CD14-positive monocyte (primary cell): ENCODE results near the gene ZSCAN32. TPM values are rescaled to one million over a fixed set of nuclear protein-coding genes. Genes with fewer than 3 reads are reported as not detected.

Experiments used
- DNase-seq, 3 donors: peaks; one replicate each; pipeline ENCODE4 v3.0.0-alpha.2; 2011 to 2022
- H2AFZ ChIP-seq: 2 replicates; pipeline ENCODE4 v1.6.0; 2012; ENCODE audit warnings: mild to moderate bottlenecking, low read depth, low read length, inconsistent platforms; ENCODE audit not compliant: insufficient read depth, poor library complexity, severe bottlenecking
- H3K27ac ChIP-seq, 2 donors: 1 replicate in 1 of 2; 2 replicates in 1 of 2; pipeline ENCODE4 v1.5.1; 2012 to 2013; ENCODE audit warnings: low read length in 2 of 2, control low read depth in 1 of 2, inconsistent platforms in 1 of 2, low read depth in 1 of 2, mild to moderate bottlenecking in 1 of 2
- H3K27me3 ChIP-seq, 2 donors: one replicate each; pipeline versions ENCODE4 v1.6.0 to v1.6.1; 2011 to 2013; ENCODE audit warnings: low read length in 2 of 2; ENCODE audit not compliant: control insufficient read depth in 2 of 2, insufficient read depth in 2 of 2
- H3K36me3 ChIP-seq, 2 donors: replicated peaks in 1 of 2; 1 replicate in 1 of 2; 2 replicates in 1 of 2; pipeline versions ENCODE4 v1.5.1 to v1.6.1; 2012 to 2013; ENCODE audit warnings: low read length in 2 of 2, control low read depth in 1 of 2, inconsistent platforms in 1 of 2, mild to moderate bottlenecking in 1 of 2; ENCODE audit not compliant: insufficient read depth in 2 of 2, control insufficient read depth in 1 of 2
- H3K4me1 ChIP-seq, 2 donors: 1 replicate in 1 of 2; 2 replicates in 1 of 2; pipeline versions ENCODE4 v1.5.1 to v1.6.1; 2012 to 2013; ENCODE audit warnings: low read length in 2 of 2, control low read depth in 1 of 2, inconsistent platforms in 1 of 2, mild to moderate bottlenecking in 1 of 2, moderate library complexity in 1 of 2; ENCODE audit not compliant: insufficient read depth in 2 of 2, control insufficient read depth in 1 of 2
- H3K4me2 ChIP-seq: replicated peaks from 2 replicates; pipeline ENCODE3; 2012; ENCODE audit warnings: low read length, moderate library complexity, mild to moderate bottlenecking; ENCODE audit not compliant: poor library complexity, severe bottlenecking; ENCODE audit errors: extremely low read depth
- H3K4me3 ChIP-seq, 3 experiments: fragments of 200-600 bp in 1 of 3; sonication (generic) in 1 of 3; replicated peaks in 1 of 3; 1 replicate in 2 of 3; 2 replicates in 1 of 3; pipeline ENCODE4 v1.5.1; 2011 to 2013; ENCODE audit warnings: low read length in 3 of 3, mild to moderate bottlenecking in 3 of 3, control low read depth in 2 of 3, low read depth in 2 of 3, inconsistent platforms in 1 of 3, moderate library complexity in 1 of 3
- H3K79me2 ChIP-seq: 2 replicates; pipeline ENCODE4 v1.6.0; 2012; ENCODE audit warnings: mild to moderate bottlenecking, control low read depth, inconsistent platforms, low read length, moderate library complexity; ENCODE audit not compliant: insufficient read depth
- H3K9ac ChIP-seq: 2 replicates; pipeline ENCODE4 v1.6.0; 2017; ENCODE audit warnings: low read length, mild to moderate bottlenecking; ENCODE audit not compliant: insufficient read depth, poor library complexity, severe bottlenecking
- H3K9me3 ChIP-seq, 2 donors: replicated peaks in 1 of 2; 1 replicate in 1 of 2; 2 replicates in 1 of 2; pipeline versions ENCODE4 v1.5.1 to v1.6.1; 2012 to 2013; ENCODE audit warnings: low read length in 2 of 2, control low read depth in 1 of 2; ENCODE audit not compliant: control insufficient read depth in 1 of 2, insufficient read depth in 1 of 2
- H4K20me1 ChIP-seq: 2 replicates; pipeline ENCODE4 v1.6.0; 2012; ENCODE audit warnings: mild to moderate bottlenecking, low read length, control low read depth, moderate library complexity; ENCODE audit not compliant: insufficient read depth
- H3K27ac Mint-ChIP-seq, 7 donors: one replicate each; pipeline ENCODE4 v1.8.0; 2020; ENCODE audit warnings: mild to moderate bottlenecking in 7 of 7, mixed read lengths in 7 of 7, moderate library complexity in 6 of 7, inconsistent platforms in 2 of 7
- H3K27me3 Mint-ChIP-seq, 3 donors: one replicate each; pipeline ENCODE4 v1.8.0; 2021 to 2022; ENCODE audit warnings: low read depth in 3 of 3, mild to moderate bottlenecking in 3 of 3, mixed read lengths in 3 of 3, moderate library complexity in 3 of 3, inconsistent platforms in 1 of 3
- H3K36me3 Mint-ChIP-seq, 2 donors: one replicate each; pipeline ENCODE4 v1.8.0; 2020; ENCODE audit warnings: mixed read lengths in 2 of 2, inconsistent platforms in 1 of 2, mild to moderate bottlenecking in 1 of 2
- H3K4me1 Mint-ChIP-seq: one replicate; pipeline ENCODE4 v1.8.0; 2020; ENCODE audit warnings: mild to moderate bottlenecking, mixed read lengths
- H3K4me3 Mint-ChIP-seq, 2 donors: one replicate each; pipeline ENCODE4 v1.8.0; 2020; ENCODE audit warnings: mild to moderate bottlenecking in 2 of 2, mixed read lengths in 2 of 2, moderate library complexity in 1 of 2
- H3K9me3 Mint-ChIP-seq, 7 donors: one replicate each; pipeline ENCODE4 v1.8.0; 2020 to 2022; ENCODE audit warnings: mixed read lengths in 7 of 7, mild to moderate bottlenecking in 6 of 7, moderate library complexity in 6 of 7, inconsistent platforms in 2 of 7
- WGBS: methylation state at CpG from one replicate; pipeline ENCODE4 v1.1.5; 2013; ENCODE audit warnings: missing lambda C conversion rate; ENCODE audit not compliant: insufficient coverage; 5-methylcytosine and 5-hydroxymethylcytosine counted together
- intact Hi-C, 2 donors: fragments of 100-400 bp; cut with micrococcal nuclease; formaldehyde crosslinking; loops; one replicate each; pipeline versions ENCODE4 v1.15.0 to v1.15.1; 2023
- polyA plus RNA-seq, 3 donors: library from polyadenylated mRNA; depleted of rRNA in 1 of 3; unstranded in 2 of 3; stranded (reverse) in 1 of 3; fragments of 300-500 nt in 2 of 3; fragments of >200 nt in 1 of 3; fragmentation: Illumina TruSeq in 2 of 3; gene quantifications; 1 replicate in 2 of 3; 2 replicates in 1 of 3; pipeline ENCODE4 v1.2.3, GENCODE V29; 2012 to 2021
- TF ChIP-seq, protein P1 (sequence below): fragments of 200-600 bp; IDR thresholded peaks from one replicate; pipeline ENCODE4 v1.8.0; 2022; ENCODE audit warnings: antibody characterized with exemption, mild to moderate bottlenecking

The ZSCAN32 gene
- polyA plus RNA-seq, 3 donors: 5.7 to 7.7 (median 7.2) TPM

DNA sequence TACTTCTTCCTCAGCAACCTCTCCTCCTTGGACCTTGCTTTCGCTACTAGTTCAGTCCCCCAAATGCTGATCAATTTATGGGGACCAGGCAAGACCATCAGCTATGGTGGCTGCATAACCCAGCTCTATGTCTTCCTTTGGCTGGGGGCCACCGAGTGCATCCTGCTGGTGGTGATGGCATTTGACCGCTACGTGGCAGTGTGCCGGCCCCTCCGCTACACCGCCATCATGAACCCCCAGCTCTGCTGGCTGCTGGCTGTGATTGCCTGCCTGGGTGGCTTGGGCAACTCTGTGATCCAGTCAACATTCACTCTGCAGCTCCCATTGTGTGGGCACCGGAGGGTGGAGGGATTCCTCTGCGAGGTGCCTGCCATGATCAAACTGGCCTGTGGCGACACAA lies 44.7 kb downstream of the ZSCAN32 start:
- H3K36me3 Mint-ChIP-seq: no peaks in the 10 kb centered on the region
- intact Hi-C loops: no loop called here
- no peak overlapping the region for H3K4me2 ChIP-seq
- H2AFZ ChIP-seq: no peak overlapping the region
- 91% methylated on average over 9 of the region's 10 CpGs for WGBS
- H3K4me3 ChIP-seq: no peak overlapping the region
- no peaks in the 10 kb centered on the region for H3K4me1 ChIP-seq
- peaks cover 4% of the 10 kb centered on the region for H3K4me1 Mint-ChIP-seq
- peaks cover 0 to under 1% of the 10 kb centered on the region in 2 donors for H3K27me3 ChIP-seq
- H3K4me3 Mint-ChIP-seq: no peak overlapping the region
- H3K9me3 ChIP-seq: peaks cover 24 to 34% of the 10 kb centered on the region in 2 donors
- no peaks in the 10 kb centered on the region for H3K79me2 ChIP-seq
- TF ChIP-seq, protein P1, sequence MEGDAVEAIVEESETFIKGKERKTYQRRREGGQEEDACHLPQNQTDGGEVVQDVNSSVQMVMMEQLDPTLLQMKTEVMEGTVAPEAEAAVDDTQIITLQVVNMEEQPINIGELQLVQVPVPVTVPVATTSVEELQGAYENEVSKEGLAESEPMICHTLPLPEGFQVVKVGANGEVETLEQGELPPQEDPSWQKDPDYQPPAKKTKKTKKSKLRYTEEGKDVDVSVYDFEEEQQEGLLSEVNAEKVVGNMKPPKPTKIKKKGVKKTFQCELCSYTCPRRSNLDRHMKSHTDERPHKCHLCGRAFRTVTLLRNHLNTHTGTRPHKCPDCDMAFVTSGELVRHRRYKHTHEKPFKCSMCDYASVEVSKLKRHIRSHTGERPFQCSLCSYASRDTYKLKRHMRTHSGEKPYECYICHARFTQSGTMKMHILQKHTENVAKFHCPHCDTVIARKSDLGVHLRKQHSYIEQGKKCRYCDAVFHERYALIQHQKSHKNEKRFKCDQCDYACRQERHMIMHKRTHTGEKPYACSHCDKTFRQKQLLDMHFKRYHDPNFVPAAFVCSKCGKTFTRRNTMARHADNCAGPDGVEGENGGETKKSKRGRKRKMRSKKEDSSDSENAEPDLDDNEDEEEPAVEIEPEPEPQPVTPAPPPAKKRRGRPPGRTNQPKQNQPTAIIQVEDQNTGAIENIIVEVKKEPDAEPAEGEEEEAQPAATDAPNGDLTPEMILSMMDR: no peak
- no peak overlapping the region for H3K27ac Mint-ChIP-seq
- H3K27me3 Mint-ChIP-seq: peaks cover 3 to 13% (median 9%) of the 10 kb centered on the region in 3 donors
- H3K27ac ChIP-seq: no peak overlapping the region
- H3K36me3 ChIP-seq: no peaks in the 10 kb centered on the region
- no peak overlapping the region for H3K9ac ChIP-seq
- no peaks in the 10 kb centered on the region for H4K20me1 ChIP-seq
- no peak for DNase-seq
- H3K9me3 Mint-ChIP-seq: peaks cover 22 to 67% (median 58%) of the 10 kb centered on the region in 7 donors

DNA sequence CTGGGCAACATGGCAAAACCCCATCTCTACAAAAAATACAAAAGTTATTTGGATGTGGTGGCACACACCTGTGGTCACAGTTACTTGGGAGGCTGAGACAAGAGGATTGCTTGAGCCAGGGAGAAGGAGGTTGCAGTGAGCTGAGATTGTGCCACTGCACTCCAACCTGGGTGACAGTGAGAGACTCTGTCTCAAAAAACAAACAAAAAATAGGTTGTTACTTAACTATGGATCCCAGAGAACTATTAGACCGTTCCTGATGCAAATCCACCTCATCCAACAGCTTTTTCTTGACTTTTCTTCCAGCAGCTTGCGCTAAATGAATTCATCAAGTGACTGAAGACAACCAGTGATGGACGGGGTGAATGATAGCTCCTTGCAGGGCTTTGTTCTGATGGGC lies 45.2 kb downstream of the ZSCAN32 start, which contains the start of gene OR2C1:
TSS of gene OR2C1 (plus strand) at position 301 of the 400 bp plus-strand sequence. CDS start at position 353, 52 bp downstream.
- TF ChIP-seq, protein P1: no peak
- Mint-ChIP-seq H3K4me3 (no peak within 1 kb of the TSS), H3K27me3 (peaks cover 4 to 12% (median 9%) of the 10 kb centered on the region in 3 donors), H3K9me3 (peaks cover 18 to 64% (median 56%) of the 10 kb centered on the region in 7 donors), H3K27ac (no peak within 1 kb of the TSS), H3K4me1 (peaks cover 4% of the 10 kb centered on the region), H3K36me3 (no peaks in the 10 kb centered on the region)
- Histone ChIP-seq H3K4me2 (no peak within 1 kb of the TSS), H3K9ac (no peak within 1 kb of the TSS), H3K36me3 (no peaks in the 10 kb centered on the region), H2AFZ (no peak within 1 kb of the TSS), H3K27ac (no peak within 1 kb of the TSS), H3K27me3 (no peaks in the 10 kb centered on the region), H3K4me1 (no peaks in the 10 kb centered on the region), H3K79me2 (no peaks in the 10 kb centered on the region), H4K20me1 (no peaks in the 10 kb centered on the region), H3K4me3 (no peak within 1 kb of the TSS), H3K9me3 (peaks cover 24 to 32% of the 10 kb centered on the region in 2 donors)
- no peak for DNase-seq
- intact Hi-C loops: no loop called here
- WGBS: 83% methylated on average over 3 of the region's 3 CpGs
